Stimulated activated CD4-positive, alpha-beta T cell treated with anti-CD3 and anti-CD28 coated beads, TNF-alpha, amount 100 ng/mL, for 48 hours (primary cell): ENCODE results near the gene TPSAB1.
"Not testable (repeated sequence)": the region's sequence is repeated elsewhere in the genome, so short reads cannot be mapped to it uniquely, and the experiment has no call there.

ENCODE experiments used
- DNase-seq, 3 donors: peaks; one replicate each; pipeline ENCODE4 v3.0.0-alpha.2; 2020; ENCODE audit warnings: low read depth in 3 of 3

TPSAB1 gene

GRCh38 chr16:1265090-1265630 lies 24.7 kb downstream of the TPSAB1 start:
- no peak for DNase-seq

- no peak for DNase-seq
These were observed 25.3 kb downstream of the TPSAB1 start for GRCh38 chr16:1265826-1266225.

GRCh38 chr16:1269418-1269817 lies 28.9 kb downstream of the TPSAB1 start:
- not testable (repeated sequence) for DNase-seq

- DNase-seq: no peak
These were observed 30.8 kb downstream of the TPSAB1 start for GRCh38 chr16:1271380-1271723.

- DNase-seq: not testable (repeated sequence)
These were observed 31.4 kb downstream of the TPSAB1 start for GRCh38 chr16:1271724-1272413.

- DNase-seq: no peak
These were observed 32.1 kb downstream of the TPSAB1 start for GRCh38 chr16:1272453-1273198.

- DNase-seq: no peak
These were observed 33.3 kb downstream of the TPSAB1 start for GRCh38 chr16:1273816-1274215.

- DNase-seq: no peak
These were observed 34.3 kb downstream of the TPSAB1 start for GRCh38 chr16:1274767-1275166.

- DNase-seq: no peak
These were observed 35.5 kb downstream of the TPSAB1 start for GRCh38 chr16:1275791-1276579.

- no peak for DNase-seq
These were observed 36.0 kb downstream of the TPSAB1 start for GRCh38 chr16:1276580-1276878.

- no peak for DNase-seq
These were observed 36.7 kb downstream of the TPSAB1 start for GRCh38 chr16:1277151-1277598.

GRCh38 chr16:1277617-1278282 lies 37.2 kb downstream of the TPSAB1 start:
- DNase-seq: no peak

- DNase-seq: no peak
These were observed 38.0 kb downstream of the TPSAB1 start for GRCh38 chr16:1278477-1278876.

GRCh38 chr16:1279081-1279944 lies 38.8 kb downstream of the TPSAB1 start:
- no peak for DNase-seq

GRCh38 chr16:1279945-1280589 lies 39.6 kb downstream of the TPSAB1 start:
- DNase-seq: no peak

- no peak for DNase-seq
These were observed 40.3 kb downstream of the TPSAB1 start for GRCh38 chr16:1280783-1281182.

GRCh38 chr16:1281517-1281916 lies 41.0 kb downstream of the TPSAB1 start:
- DNase-seq: no peak

GRCh38 chr16:1282324-1282973 lies 41.9 kb downstream of the TPSAB1 start:
- DNase-seq: no peak

GRCh38 chr16:1283296-1283695 lies 42.8 kb downstream of the TPSAB1 start:
- no peak for DNase-seq
